ENCODE measurements around the gene PGAP3.

GRCh38 chr17:39726617-39727016, 38.8 kb upstream of the PGAP3 start:
- TF ChIP-seq CTCF (IDR thresholded peaks at IDR 0.05) (no peak), POLR2A (IDR thresholded peaks at IDR 0.05) (no peak)

Data from upper lobe of left lung (tissue), 4 donors.